Measurements from ENCODE around the gene SMCO2. TPM values are rescaled to one million over a fixed set of nuclear protein-coding genes. Genes with fewer than 3 reads are reported as not detected.

The SMCO2 gene
- total and polyA plus RNA-seq, 2 of the 8 experiments (the other 6 are each of a cell fraction or from before 2014, with no cell fraction given): 0.24 to 0.80 TPM

GRCh38 chr12:27505109-27505508, 58.6 kb downstream of the SMCO2 start (continued):
- no peak for TF ChIP-seq GABPA (IDR thresholded peaks at IDR 0.05; ENCODE audit: borderline replicate concordance, insufficient read depth, low read length)
- no peak for TF ChIP-seq SUZ12 (IDR thresholded peaks at IDR 0.05; ENCODE audit: low read length)
- no peak for TF ChIP-seq TBP (IDR thresholded peaks at IDR 0.05; ENCODE audit: low read depth, low read length)
- TF ChIP-seq SP4 (IDR thresholded peaks at IDR 0.05; ENCODE audit: low read length): no peak
- TF ChIP-seq HDAC6 (IDR thresholded peaks at IDR 0.05; ENCODE audit: low read depth, low read length): no peak

Measured in H1 (cell line).